Thoracic aorta (tissue), 2 donors: ENCODE measurements around the gene TRHDE. TPM values are rescaled to one million over a fixed set of nuclear protein-coding genes. Genes with fewer than 3 reads are reported as not detected.

ENCODE experiments used
- ATAC-seq: fragments of 150-250 bp; one replicate; pipeline ENCODE4 v1.8.0; 2017; ENCODE audit warnings: low read depth; ENCODE audit not compliant: insufficient number of reproducible peaks, low FRiP score
- DNase-seq: peaks from one replicate; pipeline ENCODE4 v3.0.0-alpha.2; 2020; ENCODE audit warnings: low spot score
- H3K27ac ChIP-seq, 2 donors: fragments of 200-600 bp; sonication (generic); 1 replicate in 1 of 2; 2 replicates in 1 of 2; pipeline ENCODE4 v1.5.1; 2016; ENCODE audit warnings: mild to moderate bottlenecking in 2 of 2, moderate library complexity in 2 of 2
- H3K27me3 ChIP-seq: fragments of 200-600 bp; sonication (generic); replicated peaks from 2 replicates; pipeline ENCODE4 v1.6.0; 2016; ENCODE audit warnings: mild to moderate bottlenecking; ENCODE audit not compliant: insufficient read depth
- H3K36me3 ChIP-seq: fragments of 200-600 bp; sonication (generic); one replicate; pipeline ENCODE4 v1.5.1; 2016
- H3K4me1 ChIP-seq, 2 donors: fragments of 200-600 bp; sonication (generic); 1 replicate in 1 of 2; 2 replicates in 1 of 2; pipeline versions ENCODE4 v1.5.1 to v1.6.0; 2016; ENCODE audit warnings: low read depth in 2 of 2, mild to moderate bottlenecking in 1 of 2; ENCODE audit not compliant: control insufficient read depth in 1 of 2
- H3K4me3 ChIP-seq: fragments of 200-600 bp; sonication (generic); 2 replicates; pipeline ENCODE4 v1.5.1; 2016; ENCODE audit warnings: mild to moderate bottlenecking
- H3K9me3 ChIP-seq: fragments of 200-600 bp; sonication (generic); 2 replicates; pipeline ENCODE4 v1.5.1; 2016
- CTCF ChIP-seq: fragments of 200-600 bp; sonication (generic); IDR thresholded peaks from one replicate; pipeline ENCODE4 v1.5.1; 2019; ENCODE audit warnings: antibody characterized with exemption
- total RNA-seq, 2 donors: library from RNA; depleted of rRNA; stranded (reverse); fragments of >200 nt; gene quantifications; one replicate each; pipeline versions ENCODE4 v1.1.0 to v1.2.3, GENCODE V29; 2016

The TRHDE gene
- total RNA-seq, 2 donors from 2014 or later: 3.5 to 3.7 TPM

- Histone ChIP-seq H3K4me3 (no peak overlapping the region), H3K36me3 (no peaks in the 10 kb centered on the region), H3K4me1 (no peaks in the 10 kb centered on the region), H3K27ac (no peak overlapping the region), H3K27me3 (no peaks in the 10 kb centered on the region), H3K9me3 (no peaks in the 10 kb centered on the region)
- no peak for DNase-seq
- TF ChIP-seq CTCF: no peak
- ATAC-seq: no peak
Observed at GRCh38 chr12:72291175-72291574, 19.0 kb downstream of the TRHDE start.

GRCh38 chr12:72293701-72294100, 21.5 kb downstream of the TRHDE start:
- ATAC-seq (no peak), DNase-seq (no peak)
- no peaks in the 10 kb centered on the region for H3K9me3 ChIP-seq
- TF ChIP-seq CTCF: no peak
- H3K4me1 ChIP-seq: no peaks in the 10 kb centered on the region
- H3K27ac ChIP-seq: no peak overlapping the region
- H3K4me3 ChIP-seq: no peak overlapping the region
- no peaks in the 10 kb centered on the region for H3K36me3 ChIP-seq
- H3K27me3 ChIP-seq: no peaks in the 10 kb centered on the region

GRCh38 chr12:72295101-72295500, 22.9 kb downstream of the TRHDE start:
- no peaks in the 10 kb centered on the region for H3K9me3 ChIP-seq
- H3K4me3 ChIP-seq: no peak overlapping the region
- H3K36me3 ChIP-seq: no peaks in the 10 kb centered on the region
- TF ChIP-seq CTCF: no peak
- no peaks in the 10 kb centered on the region for H3K4me1 ChIP-seq
- no peak for ATAC-seq
- no peak for DNase-seq
- H3K27me3 ChIP-seq: no peaks in the 10 kb centered on the region
- H3K27ac ChIP-seq: no peak overlapping the region

- TF ChIP-seq CTCF: no peak
- no peak for ATAC-seq
- no peaks in the 10 kb centered on the region for H3K27me3 ChIP-seq
- H3K27ac ChIP-seq: no peak overlapping the region
- no peaks in the 10 kb centered on the region for H3K4me1 ChIP-seq
- no peaks in the 10 kb centered on the region for H3K9me3 ChIP-seq
- DNase-seq: no peak
- no peaks in the 10 kb centered on the region for H3K36me3 ChIP-seq
- H3K4me3 ChIP-seq: no peak overlapping the region
Observed at GRCh38 chr12:72295744-72296143, 23.6 kb downstream of the TRHDE start.

- Histone ChIP-seq H3K4me3 (no peak overlapping the region), H3K36me3 (no peaks in the 10 kb centered on the region), H3K4me1 (no peaks in the 10 kb centered on the region), H3K27ac (no peak overlapping the region), H3K27me3 (no peaks in the 10 kb centered on the region), H3K9me3 (no peaks in the 10 kb centered on the region)
- ATAC-seq (no peak), DNase-seq (no peak)
- TF ChIP-seq CTCF: no peak
Observed at GRCh38 chr12:72296389-72296788, 24.2 kb downstream of the TRHDE start.
